PC-3 (cell line): ENCODE results near the gene FKTN. TPM values are rescaled to one million over a fixed set of nuclear protein-coding genes. Genes with fewer than 3 reads are reported as not detected.

Experiments used
- ATAC-seq: fragments of 200-7000 bp; cut with Tn5 transposase; 2 replicates; pipeline ENCODE4 v1.9.1; 2020; ENCODE audit warnings: mild to moderate bottlenecking, moderate library complexity
- BruUV-seq: library from RNA; stranded (reverse); fragments of 400-500 nt; replicated peaks from 2 replicates; lab custom pipeline; 2021; lab: Mats Ljungman, UMichigan
- CTCF ChIA-PET: fragments of 300-600 bp; sonication (Branson Sonifier 250); formaldehyde crosslinking; loops from one replicate; lab custom pipeline; 2022; ENCODE audit warnings: antibody characterized with exemption; lab: Charles Lee
- POLR2A ChIA-PET: fragments of 300-600 bp; sonication (Branson Sonifier 250); formaldehyde crosslinking; loops from one replicate; lab custom pipeline; 2022; ENCODE audit warnings: antibody characterized with exemption; ENCODE audit not compliant: unreplicated experiment; lab: Charles Lee
- DNase-seq: peaks from one replicate; pipeline ENCODE4 v3.0.0-alpha.2; 2015
- H2AFZ ChIP-seq: fragments of 300-600 bp; sonication (generic); 2 replicates; pipeline ENCODE4 v1.6.0; 2016; ENCODE audit warnings: antibody characterized with exemption, low read length
- H3F3A ChIP-seq: fragments of 300-600 bp; sonication (generic); one replicate; pipeline ENCODE4 v1.6.0; 2017; ENCODE audit warnings: antibody characterized with exemption, low read length, control low read depth, mild to moderate bottlenecking; ENCODE audit not compliant: unreplicated experiment
- H3K27ac ChIP-seq: fragments of 300-600 bp; sonication (generic); 2 replicates; pipeline ENCODE4 v1.5.1; 2016; ENCODE audit warnings: mild to moderate bottlenecking, low read length
- H3K27me3 ChIP-seq: fragments of 300-600 bp; sonication (generic); 2 replicates; pipeline ENCODE4 v1.6.1; 2016; ENCODE audit warnings: low read length, mixed read lengths
- H3K36me3 ChIP-seq: fragments of 300-600 bp; sonication (generic); 2 replicates; pipeline ENCODE4 v1.6.1; 2016; ENCODE audit warnings: low read depth, mixed run types, low read length, mixed read lengths
- H3K4me1 ChIP-seq: fragments of 300-600 bp; sonication (generic); 2 replicates; pipeline ENCODE4 v1.5.1; 2016; ENCODE audit warnings: low read length; ENCODE audit not compliant: insufficient read depth
- H3K4me2 ChIP-seq: fragments of 300-600 bp; sonication (generic); 2 replicates; pipeline ENCODE4 v1.6.0; 2016; ENCODE audit warnings: low read length
- H3K4me3 ChIP-seq: fragments of 300-600 bp; sonication (generic); 2 replicates; pipeline ENCODE4 v1.5.1; 2016; ENCODE audit warnings: mild to moderate bottlenecking, low read length, mixed read lengths
- H3K79me2 ChIP-seq: fragments of 300-600 bp; sonication (generic); 2 replicates; pipeline ENCODE4 v1.6.1; 2017; ENCODE audit warnings: low read length, mixed read lengths
- H3K9ac ChIP-seq: fragments of 300-600 bp; sonication (generic); 2 replicates; pipeline ENCODE4 v1.6.0; 2016; ENCODE audit warnings: mild to moderate bottlenecking, low read length
- H3K9me2 ChIP-seq: fragments of 300-600 bp; sonication (generic); replicated peaks from 2 replicates; pipeline ENCODE4 v1.6.1; 2016; ENCODE audit warnings: mixed run types, low read length, mixed read lengths
- H3K9me3 ChIP-seq: fragments of 300-600 bp; sonication (generic); 2 replicates; pipeline ENCODE4 v1.6.1; 2016; ENCODE audit warnings: low read length, mixed read lengths
- H4K20me1 ChIP-seq: fragments of 300-600 bp; sonication (generic); 2 replicates; pipeline ENCODE4 v1.6.1; 2016; ENCODE audit warnings: low read length, mixed read lengths
- EZH2 ChIP-seq: fragments of 300-600 bp; sonication (generic); IDR thresholded peaks from one replicate; pipeline ENCODE4 v1.6.1; 2017; ENCODE audit warnings: antibody characterized with exemption, mild to moderate bottlenecking, low read length; ENCODE audit not compliant: unreplicated experiment
- intact Hi-C: fragments of 100-400 bp; cut with micrococcal nuclease; formaldehyde crosslinking; loops from 2 replicates; pipeline ENCODE4 v1.9.0; 2023
- total RNA-seq: library from RNA; depleted of rRNA; stranded (reverse); fragments of >200 nt; gene quantifications from 2 replicates; pipeline ENCODE4 v1.2.3, GENCODE V29; 2014; rRNA removed
- TF ChIP-seq, protein P1 (sequence below): fragments of 300-600 bp; sonication (generic); conservative IDR thresholded peaks from 2 replicates; pipeline ENCODE4 v1.5.1; 2017; ENCODE audit warnings: antibody characterized with exemption, low read depth, mild to moderate bottlenecking, low read length

FKTN gene
- total RNA-seq, 1 experiment from 2014 or later = 9.2 TPM

DNA sequence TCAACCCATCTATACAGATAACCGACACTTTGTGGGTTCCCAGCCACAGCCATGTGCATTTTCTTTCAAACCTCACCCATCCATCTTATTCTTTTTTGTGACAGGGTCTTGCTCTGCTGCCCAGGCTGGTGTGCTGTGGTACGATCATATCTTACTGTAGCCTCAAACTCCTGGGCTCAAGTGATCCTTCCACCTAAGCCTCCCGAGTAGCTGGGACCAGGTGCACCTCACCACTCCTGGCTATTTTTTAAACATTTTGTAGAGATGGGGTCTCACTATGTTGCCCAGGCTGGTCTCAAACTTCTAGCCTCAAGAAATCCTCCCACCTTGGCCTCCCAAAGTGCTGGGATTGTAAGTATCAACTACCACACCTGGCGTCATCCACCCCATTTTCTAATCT is 129.0 kb downstream of the FKTN start:
- POLR2A ChIA-PET = no interaction called here
- Histone ChIP-seq H3K9me3 (no peaks in the 10 kb centered on the region), H3K4me1 (no peaks in the 10 kb centered on the region), H3K27ac (no peak overlapping the region), H3K36me3 (no peaks in the 10 kb centered on the region), H3K4me2 (no peak overlapping the region), H2AFZ (no peak overlapping the region), H3K9me2 (no peaks in the 10 kb centered on the region), H3K27me3 (no peaks in the 10 kb centered on the region), H3K9ac (no peak overlapping the region), H3K79me2 (no peaks in the 10 kb centered on the region), H4K20me1 (no peaks in the 10 kb centered on the region), H3F3A (no peaks in the 10 kb centered on the region), H3K4me3 (no peak overlapping the region)
- ATAC-seq (no peak), DNase-seq (no peak)
- intact Hi-C loops = no loop called here
- no TSS peak for BruUV-seq
- CTCF ChIA-PET = no interaction called here
- no peak for TF ChIP-seq EZH2
- TF ChIP-seq, protein P1, sequence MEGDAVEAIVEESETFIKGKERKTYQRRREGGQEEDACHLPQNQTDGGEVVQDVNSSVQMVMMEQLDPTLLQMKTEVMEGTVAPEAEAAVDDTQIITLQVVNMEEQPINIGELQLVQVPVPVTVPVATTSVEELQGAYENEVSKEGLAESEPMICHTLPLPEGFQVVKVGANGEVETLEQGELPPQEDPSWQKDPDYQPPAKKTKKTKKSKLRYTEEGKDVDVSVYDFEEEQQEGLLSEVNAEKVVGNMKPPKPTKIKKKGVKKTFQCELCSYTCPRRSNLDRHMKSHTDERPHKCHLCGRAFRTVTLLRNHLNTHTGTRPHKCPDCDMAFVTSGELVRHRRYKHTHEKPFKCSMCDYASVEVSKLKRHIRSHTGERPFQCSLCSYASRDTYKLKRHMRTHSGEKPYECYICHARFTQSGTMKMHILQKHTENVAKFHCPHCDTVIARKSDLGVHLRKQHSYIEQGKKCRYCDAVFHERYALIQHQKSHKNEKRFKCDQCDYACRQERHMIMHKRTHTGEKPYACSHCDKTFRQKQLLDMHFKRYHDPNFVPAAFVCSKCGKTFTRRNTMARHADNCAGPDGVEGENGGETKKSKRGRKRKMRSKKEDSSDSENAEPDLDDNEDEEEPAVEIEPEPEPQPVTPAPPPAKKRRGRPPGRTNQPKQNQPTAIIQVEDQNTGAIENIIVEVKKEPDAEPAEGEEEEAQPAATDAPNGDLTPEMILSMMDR = no peak

Other genes starting within 250 kb of the FKTN start
- gene FSD1L, start 110.1 kb upstream of the FKTN start, total RNA-seq = 1.7 and 2.1 TPM in 2 replicates
- gene TAL2, start 104.3 kb downstream of the FKTN start, total RNA-seq = not detected in 2 replicates
- 13.3 and 16.0 TPM in 2 replicates for gene TMEM38B, start 136.4 kb downstream of the FKTN start, total RNA-seq